GM12878 (cell line): Measurements from ENCODE around the gene IFITM2. TPM values are rescaled to one million over a fixed set of nuclear protein-coding genes. Genes with fewer than 3 reads are reported as not detected.
"Not testable (repeated sequence)": the region's sequence is repeated elsewhere in the genome, so short reads cannot be mapped to it uniquely, and the experiment has no call there.

Experiments
- ATAC-seq: fragments of 200-7000 bp; cut with Tn5 transposase; 3 replicates; pipeline ENCODE4 v1.9.1; 2020; ENCODE audit warnings: mild to moderate bottlenecking, moderate library complexity
- BruUV-seq: library from RNA; stranded (reverse); fragments of 400-500 nt; replicated peaks from 2 replicates; lab custom pipeline; 2021; lab: Mats Ljungman, UMichigan
- CTCF ChIA-PET: fragments of 300-600 bp; sonication (Branson Sonifier 250); formaldehyde crosslinking; extraction: SDS; loops from one replicate; lab custom pipeline; 2021; ENCODE audit warnings: inconsistent platforms; lab: Yijun Ruan, JAX
- POLR2A ChIA-PET: fragments of 350-600 bp; formaldehyde crosslinking; extraction: SDS; loops from one replicate; lab custom pipeline; 2021; ENCODE audit warnings: inconsistent platforms; lab: Charles Lee
- RAD21 ChIA-PET: fragments of 300-600 bp; sonication (Branson Sonifier 250); formaldehyde crosslinking; loops from one replicate; lab custom pipeline; 2023; ENCODE audit warnings: antibody characterized with exemption; ENCODE audit not compliant: unreplicated experiment; lab: Charles Lee
- SMC1A ChIA-PET: fragments of 300-600 bp; sonication (Branson Sonifier 250); formaldehyde crosslinking; loops from one replicate; lab custom pipeline; 2023; ENCODE audit not compliant: unreplicated experiment, uncharacterized antibody; lab: Charles Lee
- DNase-seq: peaks from one replicate; pipeline ENCODE4 v3.0.0-alpha.2; 2011; ENCODE audit warnings: low read depth, low spot score
- FAIRE-seq: peaks from 3 replicates; lab custom pipeline; 2011; peaks lifted over from hg19 to GRCh38; lab: Jason Lieb, UNC
- H2AFZ ChIP-seq: 2 replicates; pipeline ENCODE4 v1.6.0; 2011; ENCODE audit warnings: low read depth, low read length, control low read depth; ENCODE audit not compliant: control insufficient read depth
- H3K27ac ChIP-seq: 2 replicates; pipeline ENCODE4 v1.5.1; 2011; ENCODE audit warnings: control low read depth; ENCODE audit not compliant: control insufficient read depth, insufficient read depth
- H3K27me3 ChIP-seq, 2 experiments: replicated peaks in 1 of 2; 2 replicates each; pipeline versions ENCODE4 v1.6.0 to v1.6.1; 2011; ENCODE audit warnings: low read length in 1 of 2; ENCODE audit not compliant: control insufficient read depth in 2 of 2, insufficient read depth in 2 of 2
- H3K36me3 ChIP-seq, 2 experiments: 2 replicates each; pipeline ENCODE4 v1.5.1; 2011; ENCODE audit warnings: low read length in 1 of 2; ENCODE audit not compliant: control insufficient read depth in 2 of 2, insufficient read depth in 2 of 2
- H3K4me1 ChIP-seq: 2 replicates; pipeline ENCODE4 v1.6.1; 2011; ENCODE audit warnings: mild to moderate bottlenecking, low read length, moderate library complexity, mixed read lengths; ENCODE audit not compliant: control insufficient read depth, insufficient read depth
- H3K4me2 ChIP-seq: 2 replicates; pipeline ENCODE4 v1.6.0; 2011; ENCODE audit warnings: control low read depth; ENCODE audit not compliant: control insufficient read depth, insufficient read depth
- H3K4me3 ChIP-seq: fragments of 200-600 bp; sonication (generic); 2 replicates; pipeline ENCODE4 v1.5.1; 2016
- H3K79me2 ChIP-seq: 2 replicates; pipeline ENCODE4 v1.6.0; 2011; ENCODE audit warnings: low read length; ENCODE audit not compliant: control insufficient read depth, insufficient read depth
- H3K9ac ChIP-seq: 2 replicates; pipeline ENCODE4 v1.8.0; 2011; ENCODE audit warnings: low read length, control low read depth, mixed read lengths; ENCODE audit not compliant: control insufficient read depth, insufficient read depth
- H3K9me3 ChIP-seq: replicated peaks from 3 replicates; pipeline ENCODE4 v1.5.1; 2011; ENCODE audit warnings: mild to moderate bottlenecking, low read length; ENCODE audit not compliant: control insufficient read depth, insufficient read depth
- H4K20me1 ChIP-seq: 2 replicates; pipeline ENCODE4 v1.6.0; 2011; ENCODE audit not compliant: control insufficient read depth, insufficient read depth
- BHLHE40 ChIP-seq, 2 experiments: fragments of 450-650 bp in 1 of 2; IDR thresholded peaks; 2 replicates each; pipeline ENCODE4 v1.6.1; 2011 to 2017; ENCODE audit warnings: low read depth in 2 of 2, borderline replicate concordance in 1 of 2, improper control_type of control experiment in 1 of 2, low read length in 1 of 2, mild to moderate bottlenecking in 1 of 2
- NR2F1 ChIP-seq: fragments of 450-650 bp; conservative IDR thresholded peaks from 2 replicates; pipeline ENCODE4 v1.6.1; 2017; ENCODE audit warnings: mild to moderate bottlenecking
- whole genome bisulfite sequencing: methylation state at CpG from one replicate; pipeline ENCODE4 v1.1.6; 2016; ENCODE audit warnings: low lambda C conversion rate; ENCODE audit not compliant: insufficient replicate concordance, insufficient coverage; ENCODE audit errors: missing lambda C conversion rate; 5-methylcytosine and 5-hydroxymethylcytosine counted together
- in situ Hi-C: fragments of 300-500 bp; cut with MboI; formaldehyde crosslinking; loops from 9 replicates; pipeline ENCODE4 v1.14.3; 2018; ENCODE audit warnings: mixed read lengths
- intact Hi-C: fragments of 100-400 bp; cut with micrococcal nuclease; formaldehyde crosslinking; loops from one replicate; pipeline ENCODE4 v1.14.2; 2022; ENCODE audit not compliant: unreplicated experiment
- polyA plus RNA-seq, 11 experiments: library from polyadenylated mRNA; depleted of rRNA in 4 of 11; unstranded in 6 of 11; stranded (reverse) in 5 of 11; fragments of >200 nt; fragmentation: Nextera tagmentation in 4 of 11; fragmentation: Illumina TruSeq in 1 of 11; extraction: Ambion mirVana in 4 of 11; extraction: Trizol in 1 of 11; gene quantifications; 1 replicate in 1 of 11; 2 replicates in 10 of 11; pipeline versions ENCODE4 v1.2.1 to v1.2.3, GENCODE V29; 2011 to 2016; ENCODE audit warnings: inconsistent platforms in 2 of 11, missing spikeins in 2 of 11, low read depth in 1 of 11
- total RNA-seq, 4 experiments: library from RNA; depleted of rRNA in 3 of 4; stranded (reverse); fragments of >200 nt in 3 of 4; fragmentation: Illumina TruSeq in 1 of 4; extraction: Trizol in 1 of 4; gene quantifications; 2 replicates each; pipeline versions ENCODE4 v1.2.1 to v1.2.3, GENCODE V29; 2013 to 2021
- TF ChIP-seq, protein P1 (sequence below): fragments of 450-650 bp; IDR thresholded peaks from 2 replicates; pipeline ENCODE4 v1.6.1; 2017; ENCODE audit warnings: mild to moderate bottlenecking, moderate library complexity
- TF ChIP-seq, protein P2 (sequence below): fragments of 450-650 bp; IDR thresholded peaks from 2 replicates; pipeline ENCODE4 v1.6.1; 2016; ENCODE audit warnings: mild to moderate bottlenecking

IFITM2 gene
- total and polyA plus RNA-seq, 10 of the 15 experiments (the other 5 are each of a cell fraction or from before 2014, with no cell fraction given): 116 to 3,672 (median 724) TPM

DNA sequence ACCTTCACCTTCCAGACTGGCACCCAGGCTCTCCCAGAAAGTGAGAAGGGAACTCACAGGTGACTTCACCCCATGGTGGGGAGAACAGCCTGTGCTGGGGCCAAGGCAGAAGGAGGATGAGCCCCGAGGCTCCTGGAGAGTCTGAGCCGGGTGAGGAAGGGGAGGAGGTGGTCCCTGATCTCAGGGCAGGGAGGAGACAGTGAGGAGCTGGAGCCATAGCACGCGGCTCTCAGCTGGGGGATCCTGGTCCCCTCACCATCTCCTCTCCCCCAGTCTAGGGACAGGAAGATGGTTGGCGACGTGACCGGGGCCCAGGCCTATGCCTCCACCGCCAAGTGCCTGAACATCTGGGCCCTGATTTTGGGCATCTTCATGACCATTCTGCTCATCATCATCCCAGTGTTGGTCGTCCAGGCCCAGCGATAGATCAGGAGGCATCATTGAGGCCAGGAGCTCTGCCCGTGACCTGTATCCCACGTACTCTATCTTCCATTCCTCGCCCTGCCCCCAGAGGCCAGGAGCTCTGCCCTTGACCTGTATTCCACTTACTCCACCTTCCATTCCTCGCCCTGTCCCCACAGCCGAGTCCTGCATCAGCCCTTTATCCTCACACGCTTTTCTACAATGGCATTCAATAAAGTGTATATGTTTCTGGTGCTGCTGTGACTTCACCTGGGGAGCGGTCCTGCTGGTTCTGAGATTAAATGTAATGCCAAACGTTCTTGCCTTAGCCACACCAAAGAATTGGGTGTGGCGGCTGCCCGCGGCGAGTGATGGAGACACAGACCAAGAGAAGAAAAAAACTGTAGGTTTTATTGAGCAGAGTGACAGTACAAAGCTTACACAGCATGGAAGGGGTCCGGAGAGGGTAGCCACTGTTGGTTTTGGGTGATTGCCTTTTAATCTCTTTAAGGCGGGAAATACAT, 1.4 kb downstream of the IFITM2 start:
- TF ChIP-seq NR2F1: 0 out of 2 replicates have a peak, but pooled peaks have one; percentile 34
- TF ChIP-seq, protein P1, sequence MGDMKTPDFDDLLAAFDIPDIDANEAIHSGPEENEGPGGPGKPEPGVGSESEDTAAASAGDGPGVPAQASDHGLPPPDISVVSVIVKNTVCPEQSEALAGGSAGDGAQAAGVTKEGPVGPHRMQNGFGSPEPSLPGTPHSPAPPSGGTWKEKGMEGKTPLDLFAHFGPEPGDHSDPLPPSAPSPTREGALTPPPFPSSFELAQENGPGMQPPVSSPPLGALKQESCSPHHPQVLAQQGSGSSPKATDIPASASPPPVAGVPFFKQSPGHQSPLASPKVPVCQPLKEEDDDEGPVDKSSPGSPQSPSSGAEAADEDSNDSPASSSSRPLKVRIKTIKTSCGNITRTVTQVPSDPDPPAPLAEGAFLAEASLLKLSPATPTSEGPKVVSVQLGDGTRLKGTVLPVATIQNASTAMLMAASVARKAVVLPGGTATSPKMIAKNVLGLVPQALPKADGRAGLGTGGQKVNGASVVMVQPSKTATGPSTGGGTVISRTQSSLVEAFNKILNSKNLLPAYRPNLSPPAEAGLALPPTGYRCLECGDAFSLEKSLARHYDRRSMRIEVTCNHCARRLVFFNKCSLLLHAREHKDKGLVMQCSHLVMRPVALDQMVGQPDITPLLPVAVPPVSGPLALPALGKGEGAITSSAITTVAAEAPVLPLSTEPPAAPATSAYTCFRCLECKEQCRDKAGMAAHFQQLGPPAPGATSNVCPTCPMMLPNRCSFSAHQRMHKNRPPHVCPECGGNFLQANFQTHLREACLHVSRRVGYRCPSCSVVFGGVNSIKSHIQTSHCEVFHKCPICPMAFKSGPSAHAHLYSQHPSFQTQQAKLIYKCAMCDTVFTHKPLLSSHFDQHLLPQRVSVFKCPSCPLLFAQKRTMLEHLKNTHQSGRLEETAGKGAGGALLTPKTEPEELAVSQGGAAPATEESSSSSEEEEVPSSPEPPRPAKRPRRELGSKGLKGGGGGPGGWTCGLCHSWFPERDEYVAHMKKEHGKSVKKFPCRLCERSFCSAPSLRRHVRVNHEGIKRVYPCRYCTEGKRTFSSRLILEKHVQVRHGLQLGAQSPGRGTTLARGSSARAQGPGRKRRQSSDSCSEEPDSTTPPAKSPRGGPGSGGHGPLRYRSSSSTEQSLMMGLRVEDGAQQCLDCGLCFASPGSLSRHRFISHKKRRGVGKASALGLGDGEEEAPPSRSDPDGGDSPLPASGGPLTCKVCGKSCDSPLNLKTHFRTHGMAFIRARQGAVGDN: peak; percentile 47; the same call in 1 of the 2 replicates
- peak in 1 of 2 experiments; percentile 13; a peak in 1 of 4 replicates for TF ChIP-seq BHLHE40 (IDR thresholded peaks at IDR 0.05; ENCODE audit: borderline replicate concordance in 1 of 2, low read depth in 2 of 2, low read length in 1 of 2)
- TF ChIP-seq, protein P2, sequence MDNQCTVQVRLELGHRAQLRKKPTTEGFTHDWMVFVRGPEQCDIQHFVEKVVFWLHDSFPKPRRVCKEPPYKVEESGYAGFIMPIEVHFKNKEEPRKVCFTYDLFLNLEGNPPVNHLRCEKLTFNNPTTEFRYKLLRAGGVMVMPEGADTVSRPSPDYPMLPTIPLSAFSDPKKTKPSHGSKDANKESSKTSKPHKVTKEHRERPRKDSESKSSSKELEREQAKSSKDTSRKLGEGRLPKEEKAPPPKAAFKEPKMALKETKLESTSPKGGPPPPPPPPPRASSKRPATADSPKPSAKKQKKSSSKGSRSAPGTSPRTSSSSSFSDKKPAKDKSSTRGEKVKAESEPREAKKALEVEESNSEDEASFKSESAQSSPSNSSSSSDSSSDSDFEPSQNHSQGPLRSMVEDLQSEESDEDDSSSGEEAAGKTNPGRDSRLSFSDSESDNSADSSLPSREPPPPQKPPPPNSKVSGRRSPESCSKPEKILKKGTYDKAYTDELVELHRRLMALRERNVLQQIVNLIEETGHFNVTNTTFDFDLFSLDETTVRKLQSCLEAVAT: peak; percentile 18; the same call in 1 of the 2 replicates
- SMC1A ChIA-PET: interaction anchor here (0.6 to 2.0 kb wide), 10 partner anchors 9 to 140 kb away, joined by 3 to 14 read pairs (median 4); no protein-coding TSS in a partner anchor
- Histone ChIP-seq H3K9ac (peak overlapping the region; percentile 84), H3K27ac (peak overlapping the region; percentile 86), H3K79me2 (peaks cover 47% of the 10 kb centered on the region), H3K4me2 (peak overlapping the region; percentile 71), H3K4me1 (peaks cover 15% of the 10 kb centered on the region), H3K4me3 (peak overlapping the region; percentile 85)
- DNase-seq, H3K27me3 ChIP-seq, FAIRE-seq, H4K20me1 ChIP-seq, in situ Hi-C loops, H3K9me3 ChIP-seq, H3K36me3 ChIP-seq, H2AFZ ChIP-seq: not testable (repeated sequence)
- POLR2A ChIA-PET: interaction anchor here (0.8 to 2.1 kb wide), 10 partner anchors 8 to 196 kb away, joined by 3 to 20 read pairs (median 5); no protein-coding TSS in a partner anchor
- intact Hi-C loops: loop anchor here (2.0 to 10.0 kb wide), 3 partner anchors 102 to 210 kb away; partner anchors contain the start of genes ANO9, BET1L and RIC8A
- WGBS: 61% methylated on average over 24 of the region's 24 CpGs
- RAD21 ChIA-PET: interaction anchor here (1.1 to 1.9 kb wide), 4 partner anchors 18 to 58 kb away, joined by 3 to 16 read pairs (median 8); no protein-coding TSS in a partner anchor
- peak; percentile 8 for ATAC-seq
- CTCF ChIA-PET: interaction anchor here (0.6 to 2.1 kb wide), 9 partner anchors 8 to 74 kb away, joined by 3 to 17 read pairs (median 4); partner anchors contain the start of gene PSMD13
- BruUV-seq: TSS peak; percentile 96
